ENCODE data around the gene CUL9.

GRCh38 chr6:43271103-43271815 is 89.3 kb downstream of the CUL9 start:
- TF ChIP-seq SMC3 (conservative IDR thresholded peaks at IDR 0.05; ENCODE audit: poor library complexity): no peak
- no peak for TF ChIP-seq CTCF (IDR thresholded peaks at IDR 0.05; ENCODE audit: poor library complexity, severe bottlenecking)
- TF ChIP-seq REST (IDR thresholded peaks at IDR 0.05; ENCODE audit: borderline replicate concordance): no peak
- TF ChIP-seq EZH2 (IDR thresholded peaks at IDR 0.05; ENCODE audit: borderline replicate concordance, insufficient read depth, low read length, poor library complexity, severe bottlenecking): no peak
- no peak for TF ChIP-seq TAF1 (IDR thresholded peaks at IDR 0.05; ENCODE audit: low read depth)
- no peak for TF ChIP-seq RAD21 (conservative IDR thresholded peaks at IDR 0.05)
- no peak for TF ChIP-seq POLR2AphosphoS5 (IDR thresholded peaks at IDR 0.05)
- no peak for TF ChIP-seq MXI1 (conservative IDR thresholded peaks at IDR 0.05; ENCODE audit: poor library complexity, severe bottlenecking)
